Hepatocyte (in vitro differentiated cells): Measurements from ENCODE around the gene IGF2BP3. TPM values are rescaled to one million over a fixed set of nuclear protein-coding genes. Genes with fewer than 3 reads are reported as not detected.

Source experiments
- DNase-seq: peaks from one replicate; pipeline ENCODE4 v3.0.0-alpha.2; 2016; ENCODE audit warnings: low spot score
- H2AFZ ChIP-seq: fragments of 200-600 bp; sonication (generic); 2 replicates; pipeline ENCODE4 v1.6.0; 2016; ENCODE audit warnings: antibody characterized with exemption, mild to moderate bottlenecking
- H3K27ac ChIP-seq: fragments of 200-600 bp; sonication (generic); 2 replicates; pipeline ENCODE4 v1.5.1; 2016; ENCODE audit warnings: mild to moderate bottlenecking
- H3K27me3 ChIP-seq: fragments of 200-600 bp; sonication (generic); 2 replicates; pipeline ENCODE4 v1.6.1; 2016
- H3K36me3 ChIP-seq: fragments of 200-600 bp; sonication (generic); replicated peaks from 2 replicates; pipeline ENCODE4 v1.5.1; 2016; ENCODE audit warnings: low read depth; ENCODE audit not compliant: insufficient read depth
- H3K4me1 ChIP-seq: fragments of 200-600 bp; sonication (generic); 2 replicates; pipeline ENCODE4 v1.5.1; 2016; ENCODE audit warnings: mild to moderate bottlenecking, moderate library complexity; ENCODE audit not compliant: insufficient read depth
- H3K4me2 ChIP-seq: fragments of 200-600 bp; sonication (generic); 2 replicates; pipeline ENCODE4 v1.6.0; 2016
- H3K4me3 ChIP-seq: fragments of 200-600 bp; sonication (generic); 2 replicates; pipeline ENCODE4 v1.5.1; 2016; ENCODE audit warnings: mild to moderate bottlenecking
- H3K79me2 ChIP-seq: fragments of 200-600 bp; sonication (generic); 2 replicates; pipeline ENCODE4 v1.6.0; 2017; ENCODE audit warnings: mild to moderate bottlenecking
- H3K9me2 ChIP-seq: fragments of 200-600 bp; sonication (generic); replicated peaks from 2 replicates; pipeline ENCODE4 v1.6.0; 2017; ENCODE audit warnings: mild to moderate bottlenecking; ENCODE audit not compliant: insufficient read depth
- H3K9me3 ChIP-seq: fragments of 200-600 bp; sonication (generic); 2 replicates; pipeline ENCODE4 v1.5.1; 2016; ENCODE audit warnings: low read depth, mild to moderate bottlenecking
- H4K20me1 ChIP-seq: fragments of 200-600 bp; sonication (generic); 2 replicates; pipeline ENCODE4 v1.6.0; 2016; ENCODE audit warnings: mild to moderate bottlenecking; ENCODE audit not compliant: insufficient read depth, poor library complexity, severe bottlenecking
- CTCF ChIP-seq: fragments of 200-600 bp; sonication (generic); IDR thresholded peaks from 2 replicates; pipeline ENCODE4 v1.5.1; 2016; ENCODE audit warnings: antibody characterized with exemption, mild to moderate bottlenecking; ENCODE audit not compliant: poor library complexity
- EZH2 ChIP-seq: fragments of 200-600 bp; sonication (generic); IDR thresholded peaks from 2 replicates; pipeline ENCODE4 v1.6.1; 2016; ENCODE audit warnings: antibody characterized with exemption, mild to moderate bottlenecking, borderline replicate concordance
- EZH2phosphoT487 ChIP-seq: fragments of 200-600 bp; sonication (generic); IDR thresholded peaks from one replicate; pipeline ENCODE4 v1.6.1; 2018; ENCODE audit warnings: antibody characterized with exemption, mild to moderate bottlenecking, low read depth, moderate library complexity; ENCODE audit not compliant: unreplicated experiment, severe bottlenecking
- WGBS: methylation state at CpG from one replicate; pipeline ENCODE4 v1.1.6; 2016; ENCODE audit warnings: low lambda C conversion rate; ENCODE audit errors: missing lambda C conversion rate; 5-methylcytosine and 5-hydroxymethylcytosine counted together
- polyA plus RNA-seq: library from polyadenylated mRNA; unstranded; fragments of >200 nt; fragmentation: Nextera tagmentation; extraction: Ambion mirVana; gene quantifications from 2 replicates; pipeline ENCODE4 v1.2.1, GENCODE V29; 2016
- total RNA-seq: library from RNA; depleted of rRNA; stranded (reverse); fragments of >200 nt; gene quantifications from 2 replicates; pipeline ENCODE4 v1.2.3, GENCODE V29; 2014

IGF2BP3 gene
- total and polyA plus RNA-seq, 2 experiments from 2014 or later = 28.9 to 73.1 TPM

- H3K27ac ChIP-seq = no peak overlapping the region
- DNase-seq = no peak
- no peak for TF ChIP-seq EZH2
- no peak for TF ChIP-seq EZH2phosphoT487
- TF ChIP-seq CTCF = no peak
Observed at GRCh38 chr7:23419845-23420244, 50.4 kb downstream of the IGF2BP3 start.

GRCh38 chr7:23419160-23419559, 51.1 kb downstream of the IGF2BP3 start:
- H3K36me3 ChIP-seq = no peaks in the 10 kb centered on the region
- H3K27ac ChIP-seq = no peak overlapping the region
- no peaks in the 10 kb centered on the region for H3K9me2 ChIP-seq
- peaks cover 19% of the 10 kb centered on the region for H4K20me1 ChIP-seq
- H3K4me3 ChIP-seq = no peak overlapping the region
- DNase-seq = no peak
- no peak overlapping the region for H2AFZ ChIP-seq
- H3K27me3 ChIP-seq = no peaks in the 10 kb centered on the region
- H3K79me2 ChIP-seq = peaks cover 82% of the 10 kb centered on the region
- 96% methylated on average over 3 of the region's 3 CpGs for WGBS
- no peaks in the 10 kb centered on the region for H3K9me3 ChIP-seq
- no peak overlapping the region for H3K4me2 ChIP-seq
- no peaks in the 10 kb centered on the region for H3K4me1 ChIP-seq
- TF ChIP-seq EZH2 (no peak), EZH2phosphoT487 (no peak), CTCF (no peak)

More at GRCh38 chr7:23419845-23420244, 50.4 kb downstream of the IGF2BP3 start:
- H3K79me2 ChIP-seq = peaks cover 89% of the 10 kb centered on the region
- H4K20me1 ChIP-seq = peaks cover 20% of the 10 kb centered on the region
- H3K4me2 ChIP-seq = no peak overlapping the region
- no peak overlapping the region for H2AFZ ChIP-seq
- no peaks in the 10 kb centered on the region for H3K9me2 ChIP-seq
- H3K9me3 ChIP-seq = no peaks in the 10 kb centered on the region
- H3K36me3 ChIP-seq = no peaks in the 10 kb centered on the region
- no peaks in the 10 kb centered on the region for H3K4me1 ChIP-seq
- no peaks in the 10 kb centered on the region for H3K27me3 ChIP-seq
- no peak overlapping the region for H3K4me3 ChIP-seq
- WGBS = 57% methylated on average over 1 of the region's 1 CpG

GRCh38 chr7:23418046-23418445, 52.2 kb downstream of the IGF2BP3 start:
- no peak for DNase-seq
- no peak for TF ChIP-seq CTCF
- no peak for TF ChIP-seq EZH2phosphoT487
- TF ChIP-seq EZH2 = no peak
- no peak overlapping the region for H3K4me3 ChIP-seq
- H3K79me2 ChIP-seq = peaks cover 79% of the 10 kb centered on the region
- no peaks in the 10 kb centered on the region for H3K9me2 ChIP-seq
- H3K9me3 ChIP-seq = no peaks in the 10 kb centered on the region
- peaks cover 19% of the 10 kb centered on the region for H4K20me1 ChIP-seq
- no peaks in the 10 kb centered on the region for H3K27me3 ChIP-seq
- H3K4me2 ChIP-seq = no peak overlapping the region
- peak overlapping the region; percentile 1 for H3K27ac ChIP-seq
- no peak overlapping the region for H2AFZ ChIP-seq
- no peaks in the 10 kb centered on the region for H3K36me3 ChIP-seq
- H3K4me1 ChIP-seq = no peaks in the 10 kb centered on the region

- Histone ChIP-seq H3K79me2 (peaks cover 70% of the 10 kb centered on the region), H3K9me3 (no peaks in the 10 kb centered on the region), H3K9me2 (no peaks in the 10 kb centered on the region), H3K27me3 (no peaks in the 10 kb centered on the region), H3K4me1 (no peaks in the 10 kb centered on the region), H3K36me3 (no peaks in the 10 kb centered on the region), H3K27ac (no peak overlapping the region), H3K4me2 (no peak overlapping the region), H4K20me1 (peaks cover 8% of the 10 kb centered on the region), H2AFZ (no peak overlapping the region), H3K4me3 (no peak overlapping the region)
- DNase-seq = no peak
- TF ChIP-seq EZH2 = no peak
- TF ChIP-seq EZH2phosphoT487 = no peak
- no peak for TF ChIP-seq CTCF
- 98% methylated on average over 29 of the region's 37 CpGs for WGBS
Observed at GRCh38 chr7:23415198-23415597, 55.1 kb downstream of the IGF2BP3 start.
